ENCODE results near the gene ITGA2B. TPM values are rescaled to one million over a fixed set of nuclear protein-coding genes. Genes with fewer than 3 reads are reported as not detected.
A peak's percentile ranks its signal among the peaks of the same experiment; 100 is the strongest.

Gene ITGA2B
- total RNA-seq, 2 experiments from 2014 or later = 0.27 to 0.47 TPM

- no peak for DNase-seq
- Mint-ChIP-seq H3K9me3 (no peaks in the 10 kb centered on the region), H3K27me3 (no peaks in the 10 kb centered on the region), H3K36me3 (ENCODE audit: low read depth) (peaks cover 3% of the 10 kb centered on the region), H3K4me3 (peak overlapping the region; percentile 22), H3K27ac (peak overlapping the region; percentile 46), H3K4me1 (peaks cover 25% of the 10 kb centered on the region)
- CTCF ChIA-PET = interaction anchor here (1.0 to 1.7 kb wide), 7 partner anchors 10 to 124 kb away, joined by 3 to 8 read pairs (median 4); no protein-coding TSS in a partner anchor
- POLR2A ChIA-PET = no interaction called here
Observed at GRCh38 chr17:44327715-44328449, 61.6 kb downstream of the ITGA2B start.

- H3K27me3 Mint-ChIP-seq = no peaks in the 10 kb centered on the region
- H3K9me3 Mint-ChIP-seq = no peaks in the 10 kb centered on the region
- ChIA-PET POLR2A (no interaction called here), CTCF (interaction anchor here (0.7 to 1.2 kb wide), 6 partner anchors 9 to 203 kb away, joined by 3 to 10 read pairs (median 4); partner anchors contain the start of gene HDAC5)
- peak; percentile 96 for DNase-seq
- peaks cover 6% of the 10 kb centered on the region for H3K36me3 Mint-ChIP-seq (ENCODE audit: low read depth)
- H3K27ac Mint-ChIP-seq = peak overlapping the region; percentile 86
- H3K4me1 Mint-ChIP-seq = peaks cover 31% of the 10 kb centered on the region
- peak overlapping the region; percentile 72 for H3K4me3 Mint-ChIP-seq
Observed at GRCh38 chr17:44326861-44327444, 62.5 kb downstream of the ITGA2B start.

- peaks cover 8% of the 10 kb centered on the region for H3K36me3 Mint-ChIP-seq (ENCODE audit: low read depth)
- POLR2A ChIA-PET = interaction anchor here (1.1 to 1.5 kb wide), 2 partner anchors 105 to 121 kb away, joined by 3 to 6 read pairs; partner anchors contain the start of gene UBTF
Observed at GRCh38 chr17:44324571-44325275, 64.7 kb downstream of the ITGA2B start, which contains the start of gene SLC25A39. Gene SLC25A39 (minus strand): TSS chr17:44324823. CDS start chr17:44323562, 1,261 bp downstream.

GRCh38 chr17:44324092-44324570 lies 65.3 kb downstream of the ITGA2B start:
- Mint-ChIP-seq H3K4me1 (peaks cover 25% of the 10 kb centered on the region), H3K4me3 (peak overlapping the region; percentile 83), H3K27ac (peak overlapping the region; percentile 64), H3K36me3 (ENCODE audit: low read depth) (peaks cover 13% of the 10 kb centered on the region), H3K9me3 (no peaks in the 10 kb centered on the region), H3K27me3 (no peaks in the 10 kb centered on the region)
- no peak for DNase-seq
- ChIA-PET POLR2A (interaction anchor here (1.1 kb wide), 1 partner anchor 120 kb away, joined by 3 read pairs; no protein-coding TSS in a partner anchor), CTCF (interaction anchor here (0.6 kb wide), 1 partner anchor 8 kb away, joined by 3 read pairs; no protein-coding TSS in a partner anchor)

More at GRCh38 chr17:44324571-44325275, 64.7 kb downstream of the ITGA2B start, which contains the start of gene SLC25A39:
- Mint-ChIP-seq H3K4me3 (peak within 1 kb of the TSS; percentile 83), H3K27me3 (no peaks in the 10 kb centered on the region), H3K4me1 (peaks cover 25% of the 10 kb centered on the region), H3K9me3 (no peaks in the 10 kb centered on the region), H3K27ac (peak within 1 kb of the TSS; percentile 98)
- CTCF ChIA-PET = interaction anchor here (0.6 to 1.5 kb wide), 3 partner anchors 8 to 115 kb away, joined by 3 to 6 read pairs (median 4); no protein-coding TSS in a partner anchor
- peak; percentile 93 for DNase-seq

- DNase-seq = peak; percentile 6
- Mint-ChIP-seq H3K4me3 (peak overlapping the region; percentile 83), H3K4me1 (peaks cover 25% of the 10 kb centered on the region), H3K36me3 (ENCODE audit: low read depth) (peaks cover 13% of the 10 kb centered on the region), H3K9me3 (no peaks in the 10 kb centered on the region), H3K27ac (peak overlapping the region; percentile 71), H3K27me3 (no peaks in the 10 kb centered on the region)
- CTCF ChIA-PET = interaction anchor here (2.1 kb wide), 1 partner anchor 113 kb away, joined by 7 read pairs; no protein-coding TSS in a partner anchor
- POLR2A ChIA-PET = interaction anchor here (1.1 kb wide), 1 partner anchor 120 kb away, joined by 3 read pairs; no protein-coding TSS in a partner anchor
Observed at GRCh38 chr17:44323359-44324091, 65.9 kb downstream of the ITGA2B start.

- Mint-ChIP-seq H3K9me3 (no peaks in the 10 kb centered on the region), H3K4me1 (peaks cover 18% of the 10 kb centered on the region), H3K27me3 (peaks cover 3% of the 10 kb centered on the region), H3K27ac (peak overlapping the region; percentile 36), H3K4me3 (peak overlapping the region; percentile 51), H3K36me3 (ENCODE audit: low read depth) (peaks cover 13% of the 10 kb centered on the region)
- ChIA-PET POLR2A (no interaction called here), CTCF (interaction anchor here (1.2 to 2.1 kb wide), 2 partner anchors 41 to 112 kb away, joined by 3 to 7 read pairs; partner anchors contain the start of gene FAM171A2)
- no peak for DNase-seq
Observed at GRCh38 chr17:44322236-44322895, 67.1 kb downstream of the ITGA2B start.

Other genes starting within 250 kb of the ITGA2B start
- 10 to 100 TPM; 15.1 to 16.4 TPM for gene HROB, start 247.7 kb downstream of the ITGA2B start, total RNA-seq
- gene ASB16, start 218.9 kb downstream of the ITGA2B start, total RNA-seq = under 1 TPM in 1 of 2 experiments, not detected in 1; 0.30 TPM
- gene TMUB2, start 202.7 kb downstream of the ITGA2B start, total RNA-seq = 10 to 100 TPM; 36.6 to 37.1 TPM
- gene ATXN7L3, start 189.8 kb downstream of the ITGA2B start, total RNA-seq = 100 to 1,000 TPM; 110 to 112 TPM
- 100 to 1,000 TPM; 186 to 195 TPM for gene UBTF, start 170.0 kb downstream of the ITGA2B start, total RNA-seq
- not detected for gene SLC4A1, start 121.5 kb downstream of the ITGA2B start, total RNA-seq
- under 1 TPM; 0.10 TPM for gene RUNDC3A, start 81.0 kb downstream of the ITGA2B start, total RNA-seq
- 100 to 1,000 TPM; 104 to 107 TPM for gene SLC25A39, start 64.8 kb downstream of the ITGA2B start, total RNA-seq
- gene GRN, start 44.3 kb downstream of the ITGA2B start, total RNA-seq = 10 to 100 TPM; 61.1 to 70.5 TPM
- gene FAM171A2, start 25.8 kb downstream of the ITGA2B start, total RNA-seq = under 1 TPM in 1 of 2 experiments, not detected in 1; 0.08 TPM
- 10 to 100 TPM; 46.0 to 46.1 TPM for gene GPATCH8, start 113.8 kb upstream of the ITGA2B start, total RNA-seq
- under 1 TPM in 1 of 2 experiments, not detected in 1; 0.15 TPM for gene FZD2, start 167.8 kb upstream of the ITGA2B start, total RNA-seq